ENCODE data around the gene ZNF786. TPM values are rescaled to one million over a fixed set of nuclear protein-coding genes. Genes with fewer than 3 reads are reported as not detected.
A peak's percentile ranks its signal among the peaks of the same experiment; 100 is the strongest.

The ZNF786 gene
- total and polyA plus RNA-seq, 9 of the 15 experiments (the other 6 are each of a cell fraction or from before 2014, with no cell fraction given): 0.31 to 5.4 (median 3.0) TPM

DNA sequence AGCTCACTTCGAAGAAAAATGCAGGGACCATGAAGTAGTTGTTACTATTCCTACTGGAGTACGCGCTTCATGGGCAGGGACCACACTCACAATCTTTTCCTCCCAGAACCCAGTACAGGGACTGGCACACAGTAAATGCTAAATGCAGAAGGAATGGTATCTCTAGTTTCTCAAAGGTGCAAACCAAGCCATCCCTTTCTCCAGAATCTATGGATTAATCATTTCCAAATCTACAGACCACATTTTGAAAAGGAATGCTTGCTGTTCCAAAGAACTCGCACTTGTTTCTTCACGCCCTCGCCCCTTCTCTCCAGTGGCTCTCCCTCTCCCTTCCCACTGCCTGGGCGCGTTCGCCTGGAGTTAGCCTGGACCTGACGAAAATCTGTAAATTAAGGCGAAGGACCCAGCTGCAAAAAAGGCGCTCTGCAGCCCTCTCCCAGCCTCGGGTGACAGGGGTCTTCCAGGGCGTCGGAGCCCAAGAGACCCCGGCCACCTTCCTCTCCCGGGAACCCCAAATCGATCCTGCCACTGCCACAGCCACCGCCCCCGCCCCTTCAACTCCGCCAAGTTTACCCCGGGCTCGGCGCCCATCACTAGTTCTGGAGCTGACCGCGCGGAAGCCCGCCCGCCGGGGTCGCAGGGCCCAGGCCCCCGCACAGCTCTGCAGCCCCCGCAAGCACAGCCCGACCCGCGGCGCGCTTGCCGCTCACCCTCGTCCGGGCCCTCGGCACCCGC is 62.7 kb downstream of the ZNF786 start (continued):
- TF ChIP-seq, protein P1, sequence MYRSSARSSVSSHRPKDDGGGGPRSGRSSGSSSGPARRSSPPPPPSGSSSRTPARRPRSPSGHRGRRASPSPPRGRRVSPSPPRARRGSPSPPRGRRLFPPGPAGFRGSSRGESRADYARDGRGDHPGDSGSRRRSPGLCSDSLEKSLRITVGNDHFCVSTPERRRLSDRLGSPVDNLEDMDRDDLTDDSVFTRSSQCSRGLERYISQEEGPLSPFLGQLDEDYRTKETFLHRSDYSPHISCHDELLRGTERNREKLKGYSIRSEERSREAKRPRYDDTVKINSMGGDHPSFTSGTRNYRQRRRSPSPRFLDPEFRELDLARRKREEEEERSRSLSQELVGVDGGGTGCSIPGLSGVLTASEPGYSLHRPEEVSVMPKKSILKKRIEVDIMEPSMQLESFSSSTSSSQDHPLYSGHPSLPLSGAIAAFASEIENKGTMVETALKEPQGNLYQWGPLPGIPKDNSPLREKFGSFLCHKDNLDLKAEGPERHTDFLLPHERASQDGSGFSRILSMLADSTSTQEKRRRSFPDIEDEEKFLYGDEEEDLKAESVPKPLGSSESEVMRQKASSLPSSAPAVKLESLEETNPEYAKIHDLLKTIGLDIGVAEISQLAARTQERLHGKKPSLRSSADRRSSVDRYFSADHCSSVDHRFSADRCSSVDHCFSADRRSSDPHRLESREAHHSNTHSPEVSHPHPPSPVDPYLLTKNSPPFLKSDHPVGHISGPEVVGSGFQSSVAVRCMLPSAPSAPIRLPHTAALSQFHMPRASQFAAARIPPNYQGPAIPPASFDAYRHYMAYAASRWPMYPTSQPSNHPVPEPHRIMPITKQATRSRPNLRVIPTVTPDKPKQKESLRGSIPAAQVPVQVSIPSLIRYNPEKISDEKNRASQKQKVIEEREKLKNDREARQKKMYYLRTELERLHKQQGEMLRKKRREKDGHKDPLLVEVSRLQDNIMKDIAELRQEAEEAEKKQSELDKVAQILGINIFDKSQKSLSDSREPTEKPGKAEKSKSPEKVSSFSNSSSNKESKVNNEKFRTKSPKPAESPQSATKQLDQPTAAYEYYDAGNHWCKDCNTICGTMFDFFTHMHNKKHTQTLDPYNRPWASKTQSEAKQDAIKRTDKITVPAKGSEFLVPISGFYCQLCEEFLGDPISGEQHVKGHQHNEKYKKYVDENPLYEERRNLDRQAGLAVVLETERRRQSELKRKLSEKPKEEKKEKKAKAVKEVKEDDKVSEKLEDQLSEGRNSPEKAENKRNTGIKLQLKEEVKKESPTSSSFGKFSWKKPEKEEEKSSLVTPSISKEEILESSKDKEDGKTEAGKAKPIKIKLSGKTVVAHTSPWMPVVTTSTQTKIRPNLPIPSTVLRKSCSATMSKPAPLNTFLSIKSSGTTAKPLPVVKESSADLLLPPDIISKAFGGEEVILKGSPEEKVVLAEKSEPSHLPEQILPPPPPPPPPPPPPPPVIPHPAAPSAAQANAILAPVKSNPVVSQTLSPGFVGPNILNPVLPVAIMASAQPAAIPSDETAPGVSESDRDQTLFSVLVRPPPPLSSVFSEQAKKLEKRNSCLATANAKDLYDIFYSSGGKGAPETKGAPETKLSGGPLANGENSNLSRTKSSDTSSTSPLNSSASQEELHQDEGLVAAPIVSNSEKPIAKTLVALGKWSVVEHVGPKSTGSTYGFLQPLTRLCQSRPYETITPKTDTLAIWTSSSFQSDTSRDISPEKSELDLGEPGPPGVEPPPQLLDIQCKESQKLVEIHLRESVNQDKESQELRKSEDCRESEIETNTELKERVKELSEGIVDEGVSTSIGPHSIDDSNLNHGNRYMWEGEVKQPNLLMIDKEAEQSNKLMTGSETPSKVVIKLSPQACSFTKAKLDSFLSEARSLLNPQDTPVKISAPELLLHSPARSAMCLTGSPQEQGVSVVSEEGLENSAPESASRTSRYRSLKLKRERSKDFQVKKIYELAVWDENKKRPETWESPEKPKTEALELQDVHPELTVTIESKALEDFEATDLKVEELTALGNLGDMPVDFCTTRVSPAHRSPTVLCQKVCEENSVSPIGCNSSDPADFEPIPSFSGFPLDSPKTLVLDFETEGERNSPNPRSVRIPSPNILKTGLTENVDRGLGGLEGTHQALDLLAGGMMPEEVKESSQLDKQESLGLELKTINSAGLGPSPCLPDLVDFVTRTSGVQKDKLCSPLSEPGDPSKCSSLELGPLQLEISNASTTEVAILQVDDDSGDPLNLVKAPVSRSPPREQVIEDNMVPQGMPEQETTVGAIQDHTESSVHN (IDR thresholded peaks at IDR 0.05; ENCODE audit: borderline replicate concordance in 1 of 2, low read depth in 1 of 2): no peak
- 0 out of 2 replicates have a peak, but pooled peaks have one; percentile 12 for TF ChIP-seq ZNF274 (IDR thresholded peaks at IDR 0.05; ENCODE audit: borderline replicate concordance, low read depth, low read length)
- TF ChIP-seq, protein P2, sequence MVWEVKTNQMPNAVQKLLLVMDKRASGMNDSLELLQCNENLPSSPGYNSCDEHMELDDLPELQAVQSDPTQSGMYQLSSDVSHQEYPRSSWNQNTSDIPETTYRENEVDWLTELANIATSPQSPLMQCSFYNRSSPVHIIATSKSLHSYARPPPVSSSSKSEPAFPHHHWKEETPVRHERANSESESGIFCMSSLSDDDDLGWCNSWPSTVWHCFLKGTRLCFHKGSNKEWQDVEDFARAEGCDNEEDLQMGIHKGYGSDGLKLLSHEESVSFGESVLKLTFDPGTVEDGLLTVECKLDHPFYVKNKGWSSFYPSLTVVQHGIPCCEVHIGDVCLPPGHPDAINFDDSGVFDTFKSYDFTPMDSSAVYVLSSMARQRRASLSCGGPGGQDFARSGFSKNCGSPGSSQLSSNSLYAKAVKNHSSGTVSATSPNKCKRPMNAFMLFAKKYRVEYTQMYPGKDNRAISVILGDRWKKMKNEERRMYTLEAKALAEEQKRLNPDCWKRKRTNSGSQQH (CRISPR knock-in tag; IDR thresholded peaks at IDR 0.05): no peak
- TF ChIP-seq ZNF224 (CRISPR knock-in tag; IDR thresholded peaks at IDR 0.05): peak; percentile 80; the same call in 1 of the 2 replicates
- TF ChIP-seq ZNF431 (CRISPR knock-in tag; IDR thresholded peaks at IDR 0.05): peak; percentile 46
- 0 out of 2 replicates have a peak, but pooled peaks have one; percentile 6 for TF ChIP-seq ZNF143 (CRISPR knock-in tag; IDR thresholded peaks at IDR 0.05)
- no peak for TF ChIP-seq JUN (IDR thresholded peaks at IDR 0.05; ENCODE audit: borderline replicate concordance, low read depth, low read length)
- TF ChIP-seq JUN (CRISPR knock-in tag; IDR thresholded peaks at IDR 0.05; ENCODE audit: borderline replicate concordance): no peak
- TF ChIP-seq ZNF184 (CRISPR knock-in tag; IDR thresholded peaks at IDR 0.05): no peak
- no peak for TF ChIP-seq HDAC3 (IDR thresholded peaks at IDR 0.05; ENCODE audit: borderline replicate concordance, partially characterized antibody)
- no peak for TF ChIP-seq PCBP2 (IDR thresholded peaks at IDR 0.05; ENCODE audit: low read depth, low read length, poor library complexity, severe bottlenecking)
- no peak for TF ChIP-seq BRCA1 (IDR thresholded peaks at IDR 0.05)
- TF ChIP-seq BRCA1 (CRISPR knock-in tag; IDR thresholded peaks at IDR 0.05): peak; percentile 91; the same call in 1 of the 2 replicates
- TF ChIP-seq NCOA4 (IDR thresholded peaks at IDR 0.05; ENCODE audit: partially characterized antibody): no peak
- no peak; a peak in 1 of 4 replicates for TF ChIP-seq TEAD1 (CRISPR knock-in tag; IDR thresholded peaks at IDR 0.05)
- TF ChIP-seq, protein P3, sequence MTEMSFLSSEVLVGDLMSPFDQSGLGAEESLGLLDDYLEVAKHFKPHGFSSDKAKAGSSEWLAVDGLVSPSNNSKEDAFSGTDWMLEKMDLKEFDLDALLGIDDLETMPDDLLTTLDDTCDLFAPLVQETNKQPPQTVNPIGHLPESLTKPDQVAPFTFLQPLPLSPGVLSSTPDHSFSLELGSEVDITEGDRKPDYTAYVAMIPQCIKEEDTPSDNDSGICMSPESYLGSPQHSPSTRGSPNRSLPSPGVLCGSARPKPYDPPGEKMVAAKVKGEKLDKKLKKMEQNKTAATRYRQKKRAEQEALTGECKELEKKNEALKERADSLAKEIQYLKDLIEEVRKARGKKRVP (CRISPR knock-in tag; IDR thresholded peaks at IDR 0.05): no peak
- peak; percentile 38; the same call in 1 of the 2 replicates for TF ChIP-seq ZNF24 (IDR thresholded peaks at IDR 0.05)
